ENCODE data around the gene CEP97. TPM values are rescaled to one million over a fixed set of nuclear protein-coding genes. Genes with fewer than 3 reads are reported as not detected.
"Not testable (repeated sequence)": the region's sequence is repeated elsewhere in the genome, so short reads cannot be mapped to it uniquely, and the experiment has no call there.

Gene CEP97, protein sequence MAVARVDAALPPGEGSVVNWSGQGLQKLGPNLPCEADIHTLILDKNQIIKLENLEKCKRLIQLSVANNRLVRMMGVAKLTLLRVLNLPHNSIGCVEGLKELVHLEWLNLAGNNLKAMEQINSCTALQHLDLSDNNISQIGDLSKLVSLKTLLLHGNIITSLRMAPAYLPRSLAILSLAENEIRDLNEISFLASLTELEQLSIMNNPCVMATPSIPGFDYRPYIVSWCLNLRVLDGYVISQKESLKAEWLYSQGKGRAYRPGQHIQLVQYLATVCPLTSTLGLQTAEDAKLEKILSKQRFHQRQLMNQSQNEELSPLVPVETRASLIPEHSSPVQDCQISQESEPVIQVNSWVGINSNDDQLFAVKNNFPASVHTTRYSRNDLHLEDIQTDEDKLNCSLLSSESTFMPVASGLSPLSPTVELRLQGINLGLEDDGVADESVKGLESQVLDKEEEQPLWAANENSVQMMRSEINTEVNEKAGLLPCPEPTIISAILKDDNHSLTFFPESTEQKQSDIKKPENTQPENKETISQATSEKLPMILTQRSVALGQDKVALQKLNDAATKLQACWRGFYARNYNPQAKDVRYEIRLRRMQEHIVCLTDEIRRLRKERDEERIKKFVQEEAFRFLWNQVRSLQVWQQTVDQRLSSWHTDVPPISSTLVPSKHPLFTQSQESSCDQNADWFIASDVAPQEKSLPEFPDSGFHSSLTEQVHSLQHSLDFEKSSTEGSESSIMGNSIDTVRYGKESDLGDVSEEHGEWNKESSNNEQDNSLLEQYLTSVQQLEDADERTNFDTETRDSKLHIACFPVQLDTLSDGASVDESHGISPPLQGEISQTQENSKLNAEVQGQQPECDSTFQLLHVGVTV
- total RNA-seq = 69.6 TPM

DNA sequence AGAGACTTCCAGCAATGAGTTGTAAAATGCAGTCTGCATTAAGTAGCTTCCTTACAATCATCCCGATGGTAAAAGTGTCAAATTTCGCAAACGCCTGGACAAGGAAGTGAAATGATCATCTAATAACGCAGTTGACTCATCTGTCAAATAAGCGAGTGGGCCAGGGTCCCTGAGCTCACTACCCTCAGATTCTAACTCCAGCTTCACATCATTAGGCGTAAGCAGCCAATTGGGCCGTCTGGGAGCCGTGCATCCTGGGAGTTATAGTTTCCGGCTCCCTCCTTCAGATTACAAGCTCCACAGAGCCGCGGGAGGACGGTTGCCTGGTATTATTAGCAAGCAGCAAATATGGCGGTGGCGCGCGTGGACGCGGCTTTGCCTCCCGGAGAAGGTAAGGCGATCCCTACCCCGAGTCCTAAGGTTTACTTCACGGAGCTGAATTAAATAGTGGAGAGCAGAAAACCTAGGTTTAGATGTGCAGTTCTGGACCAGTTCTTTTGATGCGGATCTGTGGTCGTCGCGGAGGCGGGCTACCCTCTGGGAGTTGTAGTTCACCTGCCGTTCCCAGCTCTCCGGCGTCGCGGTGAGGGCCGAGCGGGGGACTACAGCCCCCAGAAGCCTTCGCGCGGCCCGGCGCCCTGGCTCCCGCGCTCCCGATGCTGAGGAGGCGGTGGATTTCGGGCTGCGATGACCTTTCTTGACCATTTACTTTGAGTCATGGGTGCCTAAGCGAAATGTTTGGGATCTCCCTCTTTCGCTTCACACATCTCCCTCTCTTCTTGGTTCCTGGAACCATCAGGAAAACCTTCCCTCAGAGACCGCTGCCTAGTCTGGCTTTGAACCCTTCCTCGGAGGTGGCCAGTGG is at the start of gene CEP97:
Gene CEP97, plus strand, starts transcription at position 286 of the 865 bp plus-strand sequence. Its CDS starts 63 bp downstream, at position 349.
- peak; percentile 93 for DNase-seq

GRCh38 chr3:101675709-101676215 is 48.7 kb upstream of the CEP97 start:
- no peak for DNase-seq

DNA sequence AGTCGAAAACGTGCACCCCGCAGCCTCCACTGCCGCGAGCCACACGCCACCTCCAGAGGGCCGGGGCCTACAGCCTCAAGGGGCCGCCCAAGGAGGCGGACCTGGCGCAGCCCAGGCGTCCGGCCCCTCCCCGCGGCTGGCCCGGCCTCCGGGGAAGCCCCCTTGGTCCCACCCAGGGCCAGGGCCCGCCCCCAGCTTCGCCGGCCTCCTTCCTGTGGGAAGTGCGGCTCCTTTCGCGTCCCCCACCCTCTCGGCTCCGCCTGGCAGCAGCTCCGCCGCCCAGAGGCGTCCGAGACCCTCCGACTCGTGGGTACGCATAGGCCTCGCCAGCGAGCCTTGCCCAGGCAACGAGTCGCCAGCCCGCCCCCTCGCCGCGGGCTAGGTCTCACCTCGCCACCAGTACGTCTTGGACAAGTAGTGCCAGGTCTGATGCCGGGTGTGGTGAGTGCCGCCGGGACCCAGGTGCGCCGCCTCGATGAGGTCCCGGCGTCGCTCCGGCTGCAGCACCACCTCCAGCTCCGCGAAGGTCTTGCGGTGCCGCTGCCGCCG is 48.1 kb upstream of the CEP97 start:
- no peak for DNase-seq

DNA sequence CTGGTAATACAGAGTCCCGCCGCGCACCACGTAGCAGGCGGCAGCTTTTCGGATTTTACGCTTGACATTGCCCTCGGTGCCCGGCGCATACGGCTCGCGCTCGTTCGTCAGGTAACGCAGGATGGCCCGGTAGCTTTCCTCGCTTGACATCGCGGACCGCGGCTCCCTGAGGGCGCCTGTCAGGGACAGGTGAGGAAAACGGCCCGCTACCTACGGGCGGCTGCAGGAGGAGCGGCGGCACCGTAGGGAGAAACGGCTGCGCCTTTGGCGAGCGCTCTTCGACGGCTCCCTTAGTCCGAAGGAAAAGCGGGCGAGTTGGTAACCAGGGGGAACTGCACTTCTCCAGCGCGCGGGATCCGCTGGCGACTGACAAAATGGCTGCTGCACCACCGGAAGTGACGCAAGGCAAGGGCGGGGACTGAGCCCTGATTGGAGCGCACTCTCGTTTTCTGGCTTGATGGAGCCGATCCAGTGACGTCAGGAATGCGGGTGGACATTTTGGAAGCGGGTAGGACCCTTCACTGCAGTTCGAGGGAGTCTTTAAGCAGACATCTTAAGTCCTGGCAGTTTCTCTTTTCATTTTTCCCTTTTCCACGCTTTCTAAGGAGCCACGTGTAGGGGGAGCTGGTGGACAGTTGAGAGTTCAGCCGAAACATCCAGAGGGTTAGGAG is 47.5 kb upstream of the CEP97 start, which contains the start of gene ZBTB11:
Gene ZBTB11, minus strand, starts transcription at position 368 of the 671 bp plus-strand sequence. Its CDS starts 218 bp downstream, at position 150.
- no peak for DNase-seq

DNA sequence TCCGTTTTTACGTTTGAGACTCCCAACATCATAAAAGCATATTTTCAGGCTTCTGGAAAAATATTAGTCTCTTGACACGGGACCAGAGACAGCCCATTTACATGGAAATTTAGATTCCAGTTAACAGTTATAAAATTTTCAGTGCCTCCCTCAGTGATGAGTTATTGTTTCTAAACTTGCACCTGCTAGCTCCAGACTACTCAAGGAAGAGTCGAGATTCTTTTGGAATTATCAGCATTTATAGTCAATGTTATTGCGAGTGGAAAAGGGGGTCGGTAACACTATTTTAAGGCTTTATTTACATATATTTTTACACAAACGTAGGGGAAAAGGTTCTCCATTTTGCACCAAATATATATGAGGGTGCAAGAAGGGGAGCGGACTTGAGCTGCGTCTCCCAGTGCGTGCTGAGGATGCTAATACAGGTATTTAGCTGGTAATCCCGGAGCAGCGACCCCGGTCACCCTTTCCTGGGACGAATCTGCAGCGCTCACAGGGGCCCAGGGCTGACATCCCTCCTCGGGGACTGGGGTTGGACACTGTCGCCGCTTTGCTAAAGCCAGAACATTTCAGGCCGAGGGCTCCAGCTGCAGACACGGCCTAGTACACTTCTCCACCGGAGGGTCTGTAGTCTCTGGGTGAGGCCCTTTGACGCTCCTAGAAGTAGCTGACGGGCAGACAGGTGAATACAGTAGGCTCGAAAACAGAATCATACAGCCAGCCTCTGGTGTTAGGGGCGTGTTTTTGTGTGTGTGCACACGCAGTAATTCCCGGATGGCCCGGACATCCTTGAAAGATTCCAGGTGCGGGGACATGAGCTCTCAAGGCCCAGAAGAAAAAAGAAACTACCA is 46.8 kb upstream of the CEP97 start:
- DNase-seq = no peak

DNA sequence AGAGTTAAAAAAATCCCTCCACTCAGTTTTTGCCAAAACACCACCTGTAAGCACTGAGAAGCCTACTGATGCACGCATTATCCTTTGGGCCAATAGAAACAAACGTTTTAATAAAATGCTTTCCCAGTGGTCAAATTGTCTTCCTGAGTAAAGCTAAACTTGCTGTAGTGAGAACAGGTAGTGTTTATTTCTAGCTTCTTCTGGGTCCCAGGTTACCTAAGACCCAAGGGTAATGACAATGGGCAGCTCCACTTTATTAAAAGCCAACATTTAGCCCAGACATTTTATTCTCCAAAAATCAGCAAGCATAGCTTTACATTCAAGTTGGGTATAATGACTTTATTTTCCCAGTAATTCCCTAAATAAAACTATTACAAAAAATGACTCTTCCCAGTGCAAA is 45.6 kb upstream of the CEP97 start:
- not testable (repeated sequence) for DNase-seq

- no peak for DNase-seq
Observed at GRCh38 chr3:101680466-101680865, 43.9 kb upstream of the CEP97 start.

DNA sequence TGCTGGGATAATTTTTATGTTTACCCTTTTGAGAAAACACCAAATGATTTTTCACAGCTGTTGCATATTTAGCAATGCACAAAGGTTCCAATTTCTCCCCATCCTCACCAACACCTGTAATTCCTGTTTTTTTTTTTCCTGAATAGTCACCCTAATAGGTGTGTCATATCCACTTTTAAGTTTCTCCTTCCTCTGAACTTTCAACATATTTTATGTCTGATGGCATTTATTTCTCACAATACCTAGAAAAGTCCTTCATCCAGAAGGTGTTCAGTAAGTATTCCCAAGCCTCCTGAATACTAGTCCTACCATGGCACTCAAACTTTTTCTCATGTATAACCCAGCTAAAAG is 39.4 kb upstream of the CEP97 start:
- DNase-seq = no peak

DNA sequence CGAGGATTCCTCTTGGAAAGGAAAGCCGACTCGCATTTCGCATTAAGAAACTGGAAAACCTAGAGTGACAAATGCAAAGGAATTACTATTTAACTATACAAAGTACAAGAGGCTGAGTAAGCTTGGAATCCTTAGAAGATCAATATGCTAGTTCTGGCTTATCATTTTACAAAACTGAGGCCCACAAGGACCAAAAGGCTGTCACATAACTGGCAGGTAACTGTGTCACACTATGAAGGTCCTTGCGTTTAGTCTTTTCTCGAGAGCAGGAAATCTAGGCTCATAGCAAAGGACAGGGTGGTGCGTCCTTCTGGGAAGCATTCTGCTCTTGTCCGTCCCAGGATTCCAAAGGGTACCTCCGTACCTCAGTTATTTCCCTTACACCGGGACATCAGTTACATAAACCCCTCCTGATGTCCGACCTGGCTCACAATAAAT is 38.5 kb upstream of the CEP97 start:
- DNase-seq = no peak

DNA sequence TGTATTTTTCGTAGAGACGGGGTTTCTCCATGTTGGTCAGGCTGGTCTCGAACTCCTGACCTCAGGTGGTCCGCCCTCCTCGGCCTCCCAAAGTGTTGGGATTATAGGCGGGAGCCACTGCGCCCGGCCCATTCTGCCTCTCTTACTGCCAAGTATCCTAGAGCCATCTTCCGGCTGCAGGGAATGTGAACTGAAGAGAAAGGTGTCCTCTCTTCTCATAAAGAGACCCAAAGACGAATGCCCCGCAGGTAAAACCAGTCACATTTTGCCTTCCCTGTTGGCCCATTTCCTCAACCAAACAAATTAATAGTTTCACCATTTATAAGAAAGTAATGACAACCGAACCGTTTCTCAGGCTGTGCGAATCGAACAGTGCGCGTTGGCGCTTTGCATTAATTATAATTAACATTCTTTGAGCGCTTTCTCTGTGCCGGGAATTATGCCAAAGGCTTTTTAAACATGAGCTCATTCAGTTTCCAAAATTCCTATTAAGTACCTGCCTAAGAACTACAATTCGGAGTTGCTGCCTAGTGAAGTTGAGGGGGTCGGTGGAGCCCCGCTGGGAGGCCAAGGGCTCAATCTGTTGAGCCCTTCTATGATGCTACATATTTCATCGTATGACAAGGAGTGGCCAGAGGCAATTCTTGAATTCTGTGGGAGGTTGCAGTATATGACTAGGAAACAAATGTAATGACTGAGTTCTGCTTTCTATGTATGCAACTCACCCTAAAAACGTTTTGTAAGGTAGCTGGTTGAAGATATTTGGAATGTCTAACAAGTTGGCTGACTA is 37.1 kb upstream of the CEP97 start:
- no peak for DNase-seq

DNA sequence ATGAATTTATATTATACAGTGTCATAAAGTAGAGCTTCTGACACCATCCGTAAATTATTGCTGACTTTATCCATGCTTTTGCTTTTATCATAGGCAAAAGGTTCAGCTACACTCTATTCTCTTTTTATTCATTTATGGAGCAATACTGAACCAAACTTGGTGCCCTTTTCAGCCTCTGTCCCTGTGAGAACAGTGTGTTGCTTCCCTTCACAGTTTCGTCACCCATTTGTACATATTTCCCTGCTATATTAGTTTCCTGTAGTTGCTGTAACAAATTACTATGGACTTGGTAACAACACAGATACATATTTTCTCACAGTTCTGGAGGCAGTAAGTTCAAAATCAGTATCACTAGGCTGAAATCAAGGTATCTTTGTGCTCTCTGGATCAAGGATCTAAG is 35.1 kb upstream of the CEP97 start:
- DNase-seq = no peak

- no peak for DNase-seq
Observed at GRCh38 chr3:101690972-101691371, 33.4 kb upstream of the CEP97 start.

GRCh38 chr3:101691685-101692671 is 32.4 kb upstream of the CEP97 start:
- DNase-seq = not testable (repeated sequence)

DNA sequence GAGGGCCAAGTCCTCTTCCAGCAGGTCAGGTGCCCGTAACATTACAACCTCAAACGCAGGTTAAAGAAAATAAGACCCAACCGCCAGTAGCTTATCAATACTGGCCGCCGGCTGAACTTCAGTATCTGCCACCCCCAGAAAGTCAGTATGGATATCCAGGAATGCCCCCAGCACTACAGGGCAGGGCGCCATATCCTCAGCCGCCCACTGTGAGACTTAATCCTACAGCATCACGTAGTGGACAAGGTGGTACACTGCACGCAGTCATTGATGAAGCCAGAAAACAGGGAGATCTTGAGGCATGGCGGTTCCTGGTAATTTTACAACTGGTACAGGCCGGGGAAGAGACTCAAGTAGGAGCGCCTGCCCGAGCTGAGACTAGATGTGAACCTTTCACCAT is 30.9 kb upstream of the CEP97 start:
- not testable (repeated sequence) for DNase-seq

DNA sequence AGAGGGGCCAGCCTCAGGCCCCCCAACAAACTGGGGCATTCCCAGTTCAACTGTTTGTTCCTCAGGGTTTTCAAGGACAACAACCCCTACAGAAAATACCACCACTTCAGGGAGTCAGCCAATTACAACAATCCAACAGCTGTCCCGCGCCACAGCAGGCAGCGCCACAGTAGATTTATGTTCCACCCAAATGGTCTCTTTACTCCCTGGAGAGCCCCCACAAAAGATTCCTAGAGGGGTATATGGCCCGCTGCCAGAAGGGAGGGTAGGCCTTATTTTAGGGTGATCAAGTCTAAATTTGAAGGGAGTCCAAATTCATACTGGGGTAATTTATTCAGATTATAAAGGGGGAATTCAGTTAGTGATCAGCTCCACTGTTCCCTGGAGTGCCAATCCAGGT is 29.6 kb upstream of the CEP97 start:
- not testable (repeated sequence) for DNase-seq

DNA sequence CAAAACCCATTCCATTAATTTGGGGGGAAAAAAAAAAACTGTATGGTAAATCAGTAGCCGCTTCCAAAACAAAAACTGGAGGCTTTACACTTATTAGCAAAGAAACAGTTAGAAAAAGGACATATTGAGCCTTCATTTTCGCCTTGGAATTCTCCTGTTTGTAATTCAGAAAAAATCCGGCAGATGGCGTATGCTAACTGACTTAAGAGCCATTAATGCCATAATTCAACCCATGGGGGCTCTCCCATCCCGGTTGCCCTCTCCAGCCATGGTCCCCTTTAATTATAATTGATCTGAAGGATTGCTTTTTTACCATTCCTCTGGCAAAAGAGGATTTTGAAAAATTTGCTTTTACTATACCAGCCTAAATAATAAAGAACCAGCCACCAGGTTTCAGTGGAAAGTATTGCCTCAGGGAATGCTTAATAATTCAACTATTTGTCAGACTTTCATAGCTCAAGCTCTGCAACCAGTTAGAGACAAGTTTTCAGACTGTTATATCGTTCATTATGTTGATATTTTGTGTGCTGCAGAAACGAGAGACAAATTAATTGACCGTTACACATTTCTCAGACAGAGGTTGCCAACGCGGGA is 28.5 kb upstream of the CEP97 start:
- DNase-seq = no peak

Measured in occipital lobe (tissue), 2 donors.